H1 (cell line): Measurements from ENCODE around the gene TBC1D24. TPM values are rescaled to one million over a fixed set of nuclear protein-coding genes. Genes with fewer than 3 reads are reported as not detected.

Experiments used
- CTCF ChIA-PET: fragments of 300-600 bp; sonication (Branson Sonifier 250); formaldehyde crosslinking; loops from one replicate; lab custom pipeline; 2021; ENCODE audit not compliant: partially characterized antibody; lab: Charles Lee
- POLR2A ChIA-PET: fragments of 300-600 bp; sonication (Branson Sonifier 250); formaldehyde crosslinking; loops from one replicate; lab custom pipeline; 2021; ENCODE audit warnings: inconsistent platforms; ENCODE audit not compliant: partially characterized antibody; lab: Charles Lee
- DNase-seq, 2 experiments: peaks; one replicate each; pipeline versions ENCODE4 v3.0.0 to v3.0.0-alpha.2; 2010 to 2022; ENCODE audit warnings: low spot score in 2 of 2, low read depth in 1 of 2, mixed read lengths in 1 of 2
- FAIRE-seq: peaks from 2 replicates; lab custom pipeline; 2011; peaks lifted over from hg19 to GRCh38; lab: Jason Lieb, UNC
- H2AFZ ChIP-seq: 2 replicates; pipeline ENCODE4 v1.8.1; 2012; ENCODE audit warnings: low read length, inconsistent platforms
- H2AK5ac ChIP-seq: 2 replicates; pipeline ENCODE4 v1.6.1; 2013; ENCODE audit warnings: low read depth, low read length
- H2BK120ac ChIP-seq: replicated peaks from 2 replicates; pipeline ENCODE3; 2013; ENCODE audit warnings: low read depth, low read length, inconsistent platforms
- H2BK12ac ChIP-seq: 2 replicates; pipeline ENCODE4 v1.6.1; 2013; ENCODE audit warnings: low read depth, low read length
- H2BK15ac ChIP-seq: 2 replicates; pipeline ENCODE4 v1.6.1; 2013; ENCODE audit warnings: low read length
- H2BK20ac ChIP-seq: 2 replicates; pipeline ENCODE4 v1.6.1; 2013; ENCODE audit warnings: low read length
- H2BK5ac ChIP-seq: 2 replicates; pipeline ENCODE4 v1.6.1; 2013; ENCODE audit warnings: low read depth, low read length
- H3K14ac ChIP-seq: 2 replicates; pipeline ENCODE4 v1.6.1; 2013; ENCODE audit warnings: inconsistent platforms; ENCODE audit not compliant: insufficient read length
- H3K18ac ChIP-seq: 2 replicates; pipeline ENCODE4 v1.6.1; 2013; ENCODE audit warnings: low read length; ENCODE audit errors: extremely low read depth
- H3K23ac ChIP-seq: 2 replicates; pipeline ENCODE4 v1.6.1; 2013; ENCODE audit warnings: inconsistent platforms; ENCODE audit not compliant: insufficient read length
- H3K23me2 ChIP-seq: 2 replicates; pipeline ENCODE4 v1.6.1; 2013; ENCODE audit warnings: low read depth, low read length
- H3K27ac ChIP-seq: 2 replicates; pipeline ENCODE4 v1.6.1; 2011; ENCODE audit warnings: low read depth, low read length, inconsistent platforms
- H3K27me3 ChIP-seq, 4 experiments: replicated peaks in 1 of 4; 1 replicate in 1 of 4; 2 replicates in 3 of 4; pipeline versions ENCODE4 v1.6.1 to v1.8.1; 2011 to 2013; ENCODE audit warnings: low read length in 3 of 4, mild to moderate bottlenecking in 3 of 4, inconsistent platforms in 2 of 4, mixed read lengths in 2 of 4, moderate library complexity in 1 of 4; ENCODE audit not compliant: control insufficient read depth in 3 of 4, insufficient read depth in 3 of 4; ENCODE audit errors: extremely low read depth in 1 of 4
- H3K36me3 ChIP-seq, 4 experiments: 2 replicates each; pipeline versions ENCODE4 v1.6.1 to v1.8.1; 2011 to 2013; ENCODE audit warnings: mild to moderate bottlenecking in 4 of 4, low read length in 3 of 4, moderate library complexity in 2 of 4, control low read depth in 1 of 4, inconsistent platforms in 1 of 4; ENCODE audit not compliant: insufficient read depth in 4 of 4, control insufficient read depth in 2 of 4
- H3K4ac ChIP-seq: replicated peaks from 2 replicates; pipeline ENCODE3; 2013; ENCODE audit warnings: low read length, low read depth, mixed read lengths, inconsistent platforms; ENCODE audit not compliant: insufficient read length
- H3K4me1 ChIP-seq, 4 experiments: replicated peaks in 1 of 4; 1 replicate in 1 of 4; 2 replicates in 3 of 4; pipeline versions ENCODE4 v1.6.1 to v1.8.1; 2011 to 2013; ENCODE audit warnings: low read length in 3 of 4, inconsistent platforms in 2 of 4, mixed read lengths in 1 of 4; ENCODE audit not compliant: insufficient read depth in 4 of 4, control insufficient read depth in 3 of 4
- H3K4me2 ChIP-seq, 2 experiments: 2 replicates each; pipeline versions ENCODE4 v1.6.1 to v1.8.1; 2011 to 2013; ENCODE audit warnings: low read depth in 2 of 2, low read length in 2 of 2, control low read depth in 1 of 2, inconsistent platforms in 1 of 2, mild to moderate bottlenecking in 1 of 2; ENCODE audit not compliant: insufficient read depth in 1 of 2
- H3K4me3 ChIP-seq, 4 experiments: fragments of 200-600, 300-600 bp in 1 of 4; sonication (generic), shearing (Covaris generic), sonication (Bioruptor Twin) in 1 of 4; 2 replicates each; pipeline versions ENCODE4 v1.5.1 to v1.8.1; 2011 to 2016; ENCODE audit warnings: low read length in 4 of 4, low read depth in 3 of 4, control low read depth in 2 of 4, inconsistent platforms in 2 of 4, mild to moderate bottlenecking in 2 of 4, mixed read lengths in 1 of 4, moderate library complexity in 1 of 4; ENCODE audit not compliant: insufficient read depth in 2 of 4; ENCODE audit errors: extremely low read depth in 1 of 4
- H3K56ac ChIP-seq: replicated peaks from 2 replicates; pipeline ENCODE3; 2013; ENCODE audit warnings: low read depth, mild to moderate bottlenecking, mixed read lengths, low read length, inconsistent platforms; ENCODE audit not compliant: insufficient read length
- H3K79me1 ChIP-seq: 2 replicates; pipeline ENCODE4 v1.6.1; 2013; ENCODE audit warnings: low read depth, low read length, control low read depth
- H3K79me2 ChIP-seq, 2 experiments: 2 replicates each; pipeline versions ENCODE4 v1.6.1 to v1.8.1; 2012 to 2013; ENCODE audit warnings: low read length in 2 of 2, mild to moderate bottlenecking in 2 of 2, inconsistent platforms in 1 of 2; ENCODE audit not compliant: insufficient read depth in 2 of 2, control insufficient read depth in 1 of 2
- H3K9ac ChIP-seq, 4 experiments: replicated peaks in 1 of 4; 1 replicate in 1 of 4; 2 replicates in 3 of 4; pipeline versions ENCODE4 v1.6.1 to v1.8.1; 2011 to 2013; ENCODE audit warnings: low read depth in 3 of 4, low read length in 3 of 4, control low read depth in 2 of 4, mild to moderate bottlenecking in 2 of 4, moderate library complexity in 2 of 4, inconsistent platforms in 1 of 4; ENCODE audit errors: extremely low read depth in 1 of 4
- H3K9me3 ChIP-seq, 2 experiments: 2 replicates each; pipeline versions ENCODE4 v1.6.1 to v1.8.1; 2012 to 2013; ENCODE audit warnings: mild to moderate bottlenecking in 2 of 2, moderate library complexity in 2 of 2, control low read depth in 1 of 2, inconsistent platforms in 1 of 2, low read depth in 1 of 2, low read length in 1 of 2, mixed read lengths in 1 of 2; ENCODE audit not compliant: insufficient read depth in 2 of 2
- H4K20me1 ChIP-seq, 2 experiments: replicated peaks in 1 of 2; 2 replicates each; pipeline versions ENCODE3 to v1.8.1; 2011 to 2013; ENCODE audit warnings: inconsistent platforms in 2 of 2, low read length in 2 of 2, mild to moderate bottlenecking in 1 of 2; ENCODE audit not compliant: insufficient read depth in 2 of 2, control insufficient read depth in 1 of 2
- H4K5ac ChIP-seq: 2 replicates; pipeline ENCODE4 v1.6.1; 2013; ENCODE audit warnings: low read length, low read depth, mixed read lengths, inconsistent platforms; ENCODE audit not compliant: insufficient read length
- H4K8ac ChIP-seq: 2 replicates; pipeline ENCODE4 v1.8.0; 2013; ENCODE audit warnings: mild to moderate bottlenecking, moderate library complexity, low read length, inconsistent platforms; ENCODE audit not compliant: insufficient read depth; ENCODE audit errors: extremely low read depth
- H4K91ac ChIP-seq: replicated peaks from 2 replicates; pipeline ENCODE3; 2013; ENCODE audit warnings: low read length, mixed read lengths, inconsistent platforms; ENCODE audit not compliant: insufficient read length
- NANOG ChIP-seq: IDR thresholded peaks from 2 replicates; pipeline ENCODE4 v1.6.1; 2011; ENCODE audit warnings: low read length, low read depth, mild to moderate bottlenecking, inconsistent platforms; ENCODE audit not compliant: insufficient read depth, poor library complexity, severe bottlenecking
- PHF8 ChIP-seq: fragments of 200-600 bp; sonication (generic); conservative IDR thresholded peaks from 2 replicates; pipeline ENCODE4 v1.7.1; 2012; ENCODE audit warnings: low read depth, mild to moderate bottlenecking, inconsistent platforms, low read length, moderate library complexity
- RNF2 ChIP-seq: fragments of 200-900, 300-1000 bp; sonication (generic); IDR thresholded peaks from 2 replicates; pipeline ENCODE4 v1.7.1; 2016; ENCODE audit warnings: borderline replicate concordance, low read depth, mild to moderate bottlenecking, antibody characterized with exemption, low read length; ENCODE audit not compliant: poor library complexity, severe bottlenecking; ENCODE audit errors: missing control alignments
- WGBS, 2 experiments: shearing (Covaris generic) in 1 of 2; methylation state at CpG; one replicate each; pipeline versions ENCODE4 v1.1.6 to v1.1.7; 2013 to 2015; ENCODE audit warnings: low lambda C conversion rate in 2 of 2, mixed read lengths in 2 of 2, inconsistent platforms in 1 of 2, low coverage in 1 of 2, missing lambda C conversion rate in 1 of 2; ENCODE audit not compliant: insufficient replicate concordance in 2 of 2, insufficient coverage in 1 of 2, insufficient read length in 1 of 2; ENCODE audit errors: extremely low coverage in 1 of 2, missing lambda C conversion rate in 1 of 2; 5-methylcytosine and 5-hydroxymethylcytosine counted together
- polyA plus RNA-seq, 7 experiments: library from polyadenylated mRNA; depleted of rRNA in 3 of 7; stranded (reverse) in 5 of 7; unstranded in 2 of 7; fragments of >200 nt in 5 of 7; fragments of 200-250 nt in 2 of 7; gene quantifications; 1 replicate in 5 of 7; 2 replicates in 1 of 7; 4 replicates in 1 of 7; pipeline versions ENCODE4 v1.2.1 to v1.2.3, GENCODE V29; 2011 to 2013; ENCODE audit warnings: missing spikeins in 2 of 7, mixed read lengths in 2 of 7
- total RNA-seq: library from RNA; stranded (reverse); fragmentation: NEBNext Ultra II Directional; extraction: Animal tissue kit (Norgen Biotek cat#: 25700); gene quantifications from 2 replicates; pipeline ENCODE4 v1.2.1, GENCODE V29; 2021
- TF ChIP-seq, protein P1 (sequence below): IDR thresholded peaks from 2 replicates; pipeline ENCODE4 v1.6.1; 2012; ENCODE audit warnings: low read length, inconsistent platforms

The TBC1D24 gene
- total and polyA plus RNA-seq, 2 of the 8 experiments (the other 6 are each of a cell fraction or from before 2014, with no cell fraction given) = 8.7 to 21.5 TPM

GRCh38 chr16:2499890-2500429 is 25.0 kb downstream of the TBC1D24 start:
- no peaks in the 10 kb centered on the region for H3K23me2 ChIP-seq
- H2BK5ac ChIP-seq = no peak overlapping the region
- H3K4ac ChIP-seq = no peak overlapping the region
- H3K4me1 ChIP-seq = peaks cover 0 to 16% (median 9%) of the 10 kb centered on the region in 4 experiments; a peak in 6 of 7 replicates
- H3K18ac ChIP-seq = no peak overlapping the region
- no peak overlapping the region for H3K9ac ChIP-seq
- no peak overlapping the region for H3K4me2 ChIP-seq
- FAIRE-seq = no peak
- H3K36me3 ChIP-seq = peaks cover 0 to 15% (median 4%) of the 10 kb centered on the region in 4 experiments; a peak in 4 of 8 replicates
- H2BK12ac ChIP-seq = no peak overlapping the region
- H4K91ac ChIP-seq = no peak overlapping the region
- WGBS, 2 experiments = 97% methylated on average over 11 of the region's 29 CpGs; no CpG with 5 or more reads in 1 of the 2 experiments
- H4K5ac ChIP-seq = no peak overlapping the region
- H3K79me1 ChIP-seq = no peaks in the 10 kb centered on the region; the same call in 1 of the 2 replicates
- no peak overlapping the region for H3K4me3 ChIP-seq
- H3K27ac ChIP-seq = no peak overlapping the region
- no peak overlapping the region for H3K56ac ChIP-seq
- H3K79me2 ChIP-seq = no peaks in the 10 kb centered on the region
- POLR2A ChIA-PET = interaction anchor here (1.0 to 1.8 kb wide), 4 partner anchors 14 to 345 kb away, joined by 4 to 10 read pairs (median 4); partner anchors contain the start of gene ATP6V0C
- H2AK5ac ChIP-seq = no peak overlapping the region
- no peaks in the 10 kb centered on the region for H3K9me3 ChIP-seq
- no peak overlapping the region for H2BK20ac ChIP-seq
- H2AFZ ChIP-seq = no peak overlapping the region
- H4K20me1 ChIP-seq = peaks cover 2 to 4% of the 10 kb centered on the region in 2 experiments
- CTCF ChIA-PET = interaction anchor here (0.6 to 3.3 kb wide), 17 partner anchors 8 to 459 kb away, joined by 3 to 32 read pairs (median 5); partner anchors contain the start of gene TEDC2
- no peaks in the 10 kb centered on the region; a peak in 1 of 7 replicates for H3K27me3 ChIP-seq
- no peak overlapping the region for H2BK15ac ChIP-seq
- no peak overlapping the region for H3K14ac ChIP-seq
- no peak overlapping the region for H2BK120ac ChIP-seq
- no peak overlapping the region for H3K23ac ChIP-seq
- DNase-seq = no peak
- H4K8ac ChIP-seq = peak overlapping the region; percentile 46; the same call in 1 of the 2 replicates
- TF ChIP-seq NANOG = no peak
- TF ChIP-seq RNF2 = no peak
- TF ChIP-seq PHF8 = no peak
- TF ChIP-seq, protein P1, sequence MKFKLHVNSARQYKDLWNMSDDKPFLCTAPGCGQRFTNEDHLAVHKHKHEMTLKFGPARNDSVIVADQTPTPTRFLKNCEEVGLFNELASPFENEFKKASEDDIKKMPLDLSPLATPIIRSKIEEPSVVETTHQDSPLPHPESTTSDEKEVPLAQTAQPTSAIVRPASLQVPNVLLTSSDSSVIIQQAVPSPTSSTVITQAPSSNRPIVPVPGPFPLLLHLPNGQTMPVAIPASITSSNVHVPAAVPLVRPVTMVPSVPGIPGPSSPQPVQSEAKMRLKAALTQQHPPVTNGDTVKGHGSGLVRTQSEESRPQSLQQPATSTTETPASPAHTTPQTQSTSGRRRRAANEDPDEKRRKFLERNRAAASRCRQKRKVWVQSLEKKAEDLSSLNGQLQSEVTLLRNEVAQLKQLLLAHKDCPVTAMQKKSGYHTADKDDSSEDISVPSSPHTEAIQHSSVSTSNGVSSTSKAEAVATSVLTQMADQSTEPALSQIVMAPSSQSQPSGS = no peak
